GM12892 (cell line): ENCODE data around the gene RCOR1.
"Not testable (repeated sequence)": the region's sequence is repeated elsewhere in the genome, so short reads cannot be mapped to it uniquely, and the experiment has no call there.

ENCODE experiments used
- DNase-seq: peaks from one replicate; pipeline ENCODE4 v3.0.0; 2011; ENCODE audit not compliant: insufficient read length
- FAIRE-seq: peaks from 2 replicates; lab custom pipeline; 2011; peaks lifted over from hg19 to GRCh38; lab: Jason Lieb, UNC
- POLR2A ChIP-seq: IDR thresholded peaks from 2 replicates; pipeline ENCODE4 v1.6.1; 2011; ENCODE audit warnings: low read depth, low read length, control low read depth
- POLR2AphosphoS5 ChIP-seq: IDR thresholded peaks from 2 replicates; pipeline ENCODE4 v1.6.1; 2011; ENCODE audit warnings: low read depth, low read length, control low read depth
- TAF1 ChIP-seq: IDR thresholded peaks from 2 replicates; pipeline ENCODE4 v1.6.1; 2011; ENCODE audit warnings: low read depth, mild to moderate bottlenecking, control low read depth, low read length, borderline replicate concordance

The RCOR1 gene

GRCh38 chr14:102574281-102575159, 17.9 kb upstream of the RCOR1 start:
- DNase-seq (no peak), FAIRE-seq (no peak)
- no peak for TF ChIP-seq POLR2AphosphoS5
- TF ChIP-seq TAF1, result no peak
- TF ChIP-seq POLR2A, result no peak

DNA sequence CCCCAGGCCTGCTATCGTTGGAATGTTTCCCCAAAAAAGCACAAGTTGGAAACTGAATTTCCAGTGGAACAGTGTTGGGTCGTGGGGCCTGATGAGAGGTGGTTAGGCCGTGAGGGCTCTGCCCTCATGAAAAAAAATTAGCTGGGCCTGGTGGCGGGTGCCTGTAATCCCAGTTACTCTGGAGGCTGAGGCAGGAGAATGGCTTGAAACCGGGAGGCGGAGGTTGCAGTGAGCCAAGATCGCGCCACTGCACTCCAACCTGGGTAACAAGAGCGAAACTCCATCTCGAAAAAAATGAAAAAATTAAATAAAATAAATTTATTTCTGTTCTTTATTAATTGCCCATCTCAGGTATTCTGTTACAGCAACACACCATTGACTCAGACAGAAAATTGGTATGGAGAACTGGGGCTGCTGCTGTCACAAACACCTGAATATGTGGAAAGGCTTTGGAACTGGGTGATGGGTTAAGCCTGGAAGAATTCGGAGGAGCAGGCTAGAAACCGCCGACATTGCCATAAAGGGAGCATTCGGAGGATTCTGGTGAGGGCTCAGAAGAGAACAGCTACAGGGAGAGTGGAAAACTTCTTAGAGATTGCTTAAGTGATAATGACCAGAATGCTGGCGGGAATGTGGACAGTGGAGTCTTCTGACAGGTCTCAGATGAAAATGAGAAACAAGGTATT, 17.1 kb upstream of the RCOR1 start:
- TF ChIP-seq POLR2A (no peak), POLR2AphosphoS5 (no peak), TAF1 (no peak)
- DNase-seq (no peak), FAIRE-seq (no peak)

DNA sequence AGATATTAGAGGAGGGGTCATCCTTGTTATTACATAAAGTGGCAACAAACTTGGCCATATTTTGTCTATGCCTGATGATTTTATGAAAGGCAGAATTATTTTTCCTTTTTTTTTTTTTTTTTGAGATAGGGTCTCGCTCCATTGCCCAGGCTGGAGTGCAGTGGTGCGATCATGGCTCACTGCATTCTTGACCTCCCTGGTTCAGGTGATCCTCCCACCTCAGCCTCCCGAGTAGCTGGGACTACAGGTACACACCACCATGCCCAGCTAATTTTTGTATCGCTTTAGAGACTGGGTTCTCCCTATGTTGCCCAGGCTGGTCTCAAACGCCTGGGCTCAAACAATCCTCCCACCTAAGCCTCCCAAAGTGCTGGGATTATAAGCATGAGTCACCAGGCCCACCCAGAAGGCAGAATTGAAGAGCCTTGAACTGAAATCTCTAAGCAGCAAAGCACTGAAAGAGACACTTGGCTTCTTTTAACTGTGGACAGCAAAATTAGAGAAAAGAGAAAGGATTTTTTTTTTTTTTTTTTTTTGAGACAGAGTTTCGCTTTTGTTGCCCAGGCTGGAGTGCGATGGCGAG, 16.5 kb upstream of the RCOR1 start:
- not testable (repeated sequence) for FAIRE-seq

GRCh38 chr14:102578821-102579220, 13.6 kb upstream of the RCOR1 start:
- no peak for DNase-seq
- no peak for FAIRE-seq
- TF ChIP-seq POLR2AphosphoS5 (no peak), POLR2A (no peak), TAF1 (no peak)

More for the DNA sequence above, 16.5 kb upstream of the RCOR1 start:
- not testable (repeated sequence) for DNase-seq

GRCh38 chr14:102579696-102580549, 12.5 kb upstream of the RCOR1 start:
- FAIRE-seq (no peak), DNase-seq (no peak)
- no peak for TF ChIP-seq TAF1
- TF ChIP-seq POLR2A, result no peak
- TF ChIP-seq POLR2AphosphoS5, result no peak

- FAIRE-seq, result no peak
- DNase-seq, result no peak
- TF ChIP-seq POLR2AphosphoS5 (no peak), POLR2A (no peak), TAF1 (no peak)
Observed at GRCh38 chr14:102580550-102581110, 11.8 kb upstream of the RCOR1 start.

GRCh38 chr14:102581193-102581592, 11.3 kb upstream of the RCOR1 start:
- TF ChIP-seq TAF1, result no peak
- no peak for TF ChIP-seq POLR2A
- TF ChIP-seq POLR2AphosphoS5, result no peak
- FAIRE-seq (no peak), DNase-seq (no peak)

GRCh38 chr14:102583726-102584125, 8.7 kb upstream of the RCOR1 start:
- no peak for FAIRE-seq

GRCh38 chr14:102584871-102585869, 7.3 kb upstream of the RCOR1 start:
- TF ChIP-seq POLR2A (no peak), POLR2AphosphoS5 (no peak), TAF1 (no peak)
- FAIRE-seq (no peak), DNase-seq (no peak)

More at GRCh38 chr14:102583726-102584125, 8.7 kb upstream of the RCOR1 start:
- TF ChIP-seq POLR2A (no peak), POLR2AphosphoS5 (no peak), TAF1 (no peak)
- no peak for DNase-seq

GRCh38 chr14:102586420-102587104, 5.9 kb upstream of the RCOR1 start:
- FAIRE-seq (no peak), DNase-seq (no peak)
- TF ChIP-seq POLR2A (no peak), TAF1 (no peak), POLR2AphosphoS5 (no peak)
